DND-41 (cell line): Measurements from ENCODE around the gene STX4.

ENCODE experiments used
- CTCF ChIP-seq: IDR thresholded peaks from 2 replicates; pipeline ENCODE4 v1.5.1; 2012; ENCODE audit warnings: borderline replicate concordance, low read length, moderate library complexity, mild to moderate bottlenecking; ENCODE audit not compliant: poor library complexity, severe bottlenecking; ENCODE audit errors: extremely low read depth
- EZH2 ChIP-seq: IDR thresholded peaks from 3 replicates; pipeline ENCODE4 v1.6.1; 2012; ENCODE audit warnings: borderline replicate concordance, low read depth, mild to moderate bottlenecking, moderate library complexity, low read length, inconsistent platforms; ENCODE audit not compliant: severe bottlenecking

- TF ChIP-seq CTCF (no peak), EZH2 (no peak)
Measured at GRCh38 chr16:30996324-30996984, 36.9 kb upstream of the STX4 start.
